ENCODE data around the gene ATG4A.

GRCh38 chrX:108121291-108121690 lies 29.7 kb downstream of the ATG4A start:
- TF ChIP-seq CTCF (IDR thresholded peaks at IDR 0.05) (no peak), POLR2A (IDR thresholded peaks at IDR 0.05) (no peak)
